BE2C (cell line): ENCODE results near the gene SUCLG2.
"Not testable (repeated sequence)": the region's sequence is repeated elsewhere in the genome, so short reads cannot be mapped to it uniquely, and the experiment has no call there.

Experiments
- DNase-seq: peaks from one replicate; pipeline ENCODE4 v3.0.0-alpha.2; 2020
- H3K27me3 ChIP-seq: fragments of 250-450 bp; sonication (Bioruptor Pico); 2 replicates; pipeline ENCODE4 v1.5.1; 2020; ENCODE audit warnings: mild to moderate bottlenecking
- H3K36me3 ChIP-seq: fragments of 250-450 bp; sonication (Bioruptor Pico); 2 replicates; pipeline ENCODE4 v1.5.1; 2020; ENCODE audit warnings: mild to moderate bottlenecking
- H3K4me1 ChIP-seq: fragments of 250-450 bp; sonication (Bioruptor Pico); 2 replicates; pipeline ENCODE4 v1.5.1; 2020
- H3K4me3 ChIP-seq: 2 replicates; pipeline ENCODE4 v1.5.1; 2011; ENCODE audit warnings: low read depth, low read length
- H3K9me3 ChIP-seq: fragments of 250-450 bp; sonication (Bioruptor Pico); 2 replicates; pipeline ENCODE4 v1.5.1; 2020
- TF ChIP-seq, protein P1 (sequence below): IDR thresholded peaks from 2 replicates; pipeline ENCODE4 v1.5.1; 2012; ENCODE audit warnings: mild to moderate bottlenecking, low read depth, low read length

SUCLG2 gene

DNA sequence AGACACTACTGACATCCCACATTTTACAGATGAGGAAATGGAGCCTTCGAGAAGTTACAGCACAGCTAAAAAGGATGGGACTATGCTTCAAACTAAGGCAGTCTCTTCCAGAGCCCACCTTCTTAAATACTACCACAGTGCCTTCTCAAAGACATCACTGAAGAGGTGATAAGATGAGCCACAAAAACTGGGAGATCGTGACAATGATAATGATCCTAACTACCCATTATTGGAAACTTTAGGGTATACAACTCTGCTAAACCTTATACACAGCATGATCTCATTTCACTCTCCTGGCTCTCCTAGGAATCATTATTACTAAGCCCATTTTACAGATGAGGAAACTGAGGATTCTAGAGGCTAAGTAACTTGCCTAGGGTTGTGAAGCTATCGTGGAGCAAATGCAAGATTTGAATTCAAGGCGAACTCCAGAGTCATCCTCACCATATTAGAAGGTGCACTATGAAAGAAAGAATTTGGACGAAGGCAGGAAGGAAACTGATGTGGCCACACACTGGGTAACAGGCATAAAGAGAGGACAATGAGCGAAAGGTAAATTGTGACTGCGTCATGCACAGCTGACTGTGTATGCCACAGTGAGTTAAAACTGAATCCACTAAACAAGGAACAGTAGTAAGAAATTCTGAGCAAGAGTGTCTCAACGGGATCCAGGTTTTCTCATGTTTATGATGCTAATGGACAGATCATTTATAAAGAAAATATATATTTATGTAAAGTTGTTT is 55.4 kb downstream of the SUCLG2 start:
- no peaks in the 10 kb centered on the region for H3K4me1 ChIP-seq
- DNase-seq, result no peak
- TF ChIP-seq, protein P1, sequence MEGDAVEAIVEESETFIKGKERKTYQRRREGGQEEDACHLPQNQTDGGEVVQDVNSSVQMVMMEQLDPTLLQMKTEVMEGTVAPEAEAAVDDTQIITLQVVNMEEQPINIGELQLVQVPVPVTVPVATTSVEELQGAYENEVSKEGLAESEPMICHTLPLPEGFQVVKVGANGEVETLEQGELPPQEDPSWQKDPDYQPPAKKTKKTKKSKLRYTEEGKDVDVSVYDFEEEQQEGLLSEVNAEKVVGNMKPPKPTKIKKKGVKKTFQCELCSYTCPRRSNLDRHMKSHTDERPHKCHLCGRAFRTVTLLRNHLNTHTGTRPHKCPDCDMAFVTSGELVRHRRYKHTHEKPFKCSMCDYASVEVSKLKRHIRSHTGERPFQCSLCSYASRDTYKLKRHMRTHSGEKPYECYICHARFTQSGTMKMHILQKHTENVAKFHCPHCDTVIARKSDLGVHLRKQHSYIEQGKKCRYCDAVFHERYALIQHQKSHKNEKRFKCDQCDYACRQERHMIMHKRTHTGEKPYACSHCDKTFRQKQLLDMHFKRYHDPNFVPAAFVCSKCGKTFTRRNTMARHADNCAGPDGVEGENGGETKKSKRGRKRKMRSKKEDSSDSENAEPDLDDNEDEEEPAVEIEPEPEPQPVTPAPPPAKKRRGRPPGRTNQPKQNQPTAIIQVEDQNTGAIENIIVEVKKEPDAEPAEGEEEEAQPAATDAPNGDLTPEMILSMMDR, result no peak
- no peaks in the 10 kb centered on the region for H3K9me3 ChIP-seq
- no peak overlapping the region for H3K4me3 ChIP-seq
- no peaks in the 10 kb centered on the region for H3K27me3 ChIP-seq
- H3K36me3 ChIP-seq, result no peaks in the 10 kb centered on the region

DNA sequence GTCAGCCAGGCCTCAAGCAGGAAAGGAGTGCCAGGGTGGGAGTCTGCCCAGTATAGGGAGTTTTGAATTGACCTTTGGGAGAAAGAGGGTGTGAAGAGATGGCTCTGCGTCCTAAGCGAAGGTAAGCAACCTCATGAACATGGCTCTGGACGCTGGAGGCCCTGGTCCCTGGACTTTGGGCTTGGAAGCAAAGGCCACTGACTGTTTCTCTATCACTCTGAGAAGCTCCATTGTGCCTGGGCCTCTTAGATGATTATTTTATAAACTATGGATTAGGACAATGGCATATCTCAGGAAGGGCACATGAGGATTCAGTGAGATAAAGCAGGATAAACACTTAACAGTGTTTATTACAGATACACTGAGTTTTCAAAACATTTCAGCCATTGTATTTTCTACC is 59.0 kb downstream of the SUCLG2 start:
- no peaks in the 10 kb centered on the region for H3K27me3 ChIP-seq
- no peaks in the 10 kb centered on the region for H3K36me3 ChIP-seq
- DNase-seq, result no peak
- TF ChIP-seq, protein P1, result no peak
- H3K9me3 ChIP-seq, result no peaks in the 10 kb centered on the region
- no peaks in the 10 kb centered on the region for H3K4me1 ChIP-seq
- no peak overlapping the region for H3K4me3 ChIP-seq

DNA sequence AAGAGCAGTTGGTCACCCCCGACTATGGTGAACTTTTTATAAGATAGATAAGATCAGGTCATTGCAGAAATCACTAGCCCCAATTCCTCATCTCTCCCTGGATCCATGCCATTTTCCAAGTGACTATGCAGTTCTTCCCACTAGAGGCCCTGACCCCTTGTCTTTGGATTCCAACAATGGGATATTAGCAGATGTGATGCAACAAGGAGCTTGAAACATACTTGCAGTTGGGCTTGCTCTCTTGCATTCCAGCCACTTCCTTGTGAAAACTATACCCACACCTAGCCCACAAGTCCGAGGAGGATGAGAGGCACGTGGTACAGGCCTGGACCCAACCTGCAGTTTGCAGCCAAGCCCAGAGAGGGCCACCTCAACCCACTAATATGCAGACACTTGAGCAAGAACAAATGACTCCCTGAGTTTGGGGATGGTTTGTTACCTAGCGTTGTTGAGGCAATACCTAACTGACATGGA is 60.6 kb downstream of the SUCLG2 start:
- Histone ChIP-seq H3K9me3 (no peaks in the 10 kb centered on the region), H3K4me3 (no peak overlapping the region), H3K4me1 (no peaks in the 10 kb centered on the region), H3K36me3 (no peaks in the 10 kb centered on the region), H3K27me3 (no peaks in the 10 kb centered on the region)
- peak; percentile 9 for DNase-seq
- TF ChIP-seq, protein P1, result peak; percentile 22; the same call in 1 of the 2 replicates

DNA sequence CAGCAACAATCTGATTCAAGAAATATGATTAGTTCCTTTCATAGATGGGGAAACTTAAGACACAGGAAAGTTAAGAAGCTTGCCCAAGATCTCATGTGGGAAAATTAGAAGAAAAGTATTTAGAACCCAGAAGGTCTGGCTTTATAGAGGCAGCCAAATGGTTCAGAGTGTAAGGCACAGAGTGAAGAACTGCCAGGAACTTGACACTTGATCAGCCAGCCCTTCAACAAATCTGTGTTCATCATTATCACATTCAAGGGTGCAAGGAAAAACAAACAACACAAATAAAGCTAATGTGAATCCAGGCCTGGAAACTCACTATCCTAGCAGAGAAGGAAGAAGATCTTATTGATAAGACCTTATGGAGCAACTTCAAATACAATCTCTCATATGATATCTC is 62.4 kb downstream of the SUCLG2 start:
- TF ChIP-seq, protein P1, result no peak
- no peak for DNase-seq
- no peaks in the 10 kb centered on the region for H3K36me3 ChIP-seq
- H3K4me3 ChIP-seq, result no peak overlapping the region
- no peaks in the 10 kb centered on the region for H3K4me1 ChIP-seq
- H3K27me3 ChIP-seq, result no peaks in the 10 kb centered on the region
- H3K9me3 ChIP-seq, result no peaks in the 10 kb centered on the region

DNA sequence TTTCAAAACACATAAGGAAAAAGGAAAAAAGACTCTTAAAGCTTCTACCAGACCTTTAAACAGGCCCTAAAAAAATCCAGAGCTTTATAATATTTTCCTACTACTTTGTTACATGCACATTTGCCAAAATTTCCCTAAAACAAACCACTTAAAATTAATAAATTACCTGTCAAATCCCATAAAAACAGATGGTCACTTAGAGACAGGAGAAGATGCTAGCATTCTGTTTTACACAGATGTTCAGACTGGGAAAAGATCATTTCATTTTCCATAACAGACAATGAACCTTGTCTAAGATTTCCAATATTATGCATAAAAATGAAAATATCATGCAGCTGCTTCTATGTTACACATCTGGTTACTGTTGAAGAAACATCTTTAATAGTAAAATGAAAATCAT is 66.6 kb downstream of the SUCLG2 start:
- Histone ChIP-seq H3K36me3 (no peaks in the 10 kb centered on the region), H3K4me1 (no peaks in the 10 kb centered on the region), H3K4me3 (no peak overlapping the region), H3K9me3 (no peaks in the 10 kb centered on the region), H3K27me3 (no peaks in the 10 kb centered on the region)
- TF ChIP-seq, protein P1, result no peak
- no peak for DNase-seq

DNA sequence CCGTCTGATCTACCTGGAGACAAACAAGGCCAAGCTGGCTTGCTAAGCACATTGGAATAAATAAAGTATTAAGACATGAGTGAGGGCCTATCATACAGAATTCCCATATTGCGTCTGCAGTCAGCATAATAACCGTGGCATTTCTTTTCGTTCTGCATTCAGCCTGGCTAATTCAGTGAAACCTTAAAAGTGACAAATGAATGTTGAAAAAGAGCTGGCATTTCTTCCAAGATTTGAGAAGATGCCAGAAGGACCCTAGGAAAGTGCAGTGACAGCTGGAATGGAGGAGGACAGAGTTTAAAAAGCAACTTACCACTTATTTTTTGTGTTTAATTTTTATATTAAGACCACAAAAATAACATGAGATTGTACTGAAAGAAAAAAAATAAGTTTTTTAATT is 67.1 kb downstream of the SUCLG2 start:
- DNase-seq, result no peak
- no peaks in the 10 kb centered on the region for H3K9me3 ChIP-seq
- H3K36me3 ChIP-seq, result no peaks in the 10 kb centered on the region
- H3K4me3 ChIP-seq, result no peak overlapping the region
- H3K27me3 ChIP-seq, result no peaks in the 10 kb centered on the region
- TF ChIP-seq, protein P1, result no peak
- no peaks in the 10 kb centered on the region for H3K4me1 ChIP-seq

DNA sequence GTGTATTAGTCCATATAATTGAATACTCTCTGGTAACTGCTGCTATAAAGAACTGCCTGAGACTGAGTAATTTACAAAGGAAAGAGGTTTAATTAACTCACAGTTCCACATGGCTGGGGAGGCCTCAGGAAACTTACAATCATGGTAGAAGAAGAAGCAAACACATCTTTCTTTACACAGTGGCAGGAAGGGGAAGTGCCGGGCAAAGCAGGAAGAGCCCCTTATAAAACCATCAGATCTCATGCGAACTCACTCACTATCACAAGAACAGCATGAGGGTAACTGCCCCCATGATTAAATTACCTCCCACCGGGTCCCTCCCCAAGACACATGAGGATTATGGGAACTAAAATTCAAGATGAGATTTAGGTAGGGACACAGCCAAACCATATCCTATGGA is 69.8 kb downstream of the SUCLG2 start:
- H3K36me3 ChIP-seq, H3K4me3 ChIP-seq, DNase-seq, H3K4me1 ChIP-seq, H3K9me3 ChIP-seq, H3K27me3 ChIP-seq: not testable (repeated sequence)
